SHP77 treated with DMSO at 0.1 percent for 48 hours (cell line): ENCODE measurements around the gene MYO16.

Experiments used
- DNase-seq: peaks from one replicate; lab custom pipeline; 2025; lab: John Stamatoyannopoulos, UW

MYO16 gene

GRCh38 chr13:108663710-108664109 is 34.3 kb downstream of the MYO16 start:
- DNase-seq = no peak

- no peak for DNase-seq
Measured at GRCh38 chr13:108667205-108667604, 37.8 kb downstream of the MYO16 start.

- DNase-seq = no peak
Measured at GRCh38 chr13:108669381-108669780, 40.0 kb downstream of the MYO16 start.

DNA sequence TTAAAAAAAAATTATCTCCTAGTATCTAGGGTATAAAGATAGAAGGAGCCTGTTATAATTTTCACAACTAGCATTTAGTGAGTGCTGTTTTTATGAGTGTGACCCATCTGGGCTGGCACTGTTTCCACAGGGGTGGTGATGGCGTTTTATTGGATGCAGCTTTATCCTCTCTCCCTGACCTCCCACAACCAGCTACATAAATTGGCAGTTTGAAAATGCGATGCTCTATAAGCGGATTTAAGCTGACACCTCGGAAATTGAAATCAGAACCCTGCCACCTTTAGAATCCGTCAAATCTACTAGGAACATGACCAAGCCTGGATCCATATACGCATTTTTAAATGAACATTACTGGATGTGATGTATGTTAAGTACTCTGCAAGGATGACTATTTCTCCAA is 44.9 kb downstream of the MYO16 start:
- DNase-seq = no peak

GRCh38 chr13:108674771-108675170 is 45.4 kb downstream of the MYO16 start:
- DNase-seq = no peak

GRCh38 chr13:108676620-108677019 is 47.2 kb downstream of the MYO16 start:
- no peak for DNase-seq

- DNase-seq = no peak
Measured at GRCh38 chr13:108677806-108678205, 48.4 kb downstream of the MYO16 start.

- DNase-seq = no peak
Measured at GRCh38 chr13:108680011-108680410, 50.6 kb downstream of the MYO16 start.

DNA sequence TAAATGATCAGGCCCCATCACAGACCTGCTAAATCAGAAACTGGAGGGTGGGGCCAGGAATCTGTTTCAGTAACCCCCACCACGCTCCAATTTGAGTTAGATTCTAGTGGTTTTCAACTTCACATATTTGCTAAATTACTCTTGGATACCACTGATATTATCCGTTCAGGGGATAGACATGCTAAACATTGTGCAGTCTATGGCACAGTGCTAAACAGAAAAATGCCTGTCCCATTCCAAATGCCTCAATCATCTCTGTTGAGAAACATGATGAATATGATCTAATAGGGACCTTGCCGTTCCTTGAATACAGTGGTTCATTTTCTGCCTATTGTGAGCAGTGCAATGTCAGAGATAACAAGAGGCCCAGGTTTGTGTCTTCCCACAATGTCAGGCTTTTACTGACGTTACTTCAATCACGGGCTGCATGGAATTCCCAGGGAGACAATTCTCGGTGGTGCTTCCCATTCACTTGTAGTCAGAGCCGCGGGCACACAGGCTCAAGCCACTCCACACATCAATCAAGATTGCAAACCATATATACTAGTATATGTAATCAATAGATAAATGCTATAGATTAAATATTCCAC is 52.7 kb downstream of the MYO16 start:
- DNase-seq = no peak

DNA sequence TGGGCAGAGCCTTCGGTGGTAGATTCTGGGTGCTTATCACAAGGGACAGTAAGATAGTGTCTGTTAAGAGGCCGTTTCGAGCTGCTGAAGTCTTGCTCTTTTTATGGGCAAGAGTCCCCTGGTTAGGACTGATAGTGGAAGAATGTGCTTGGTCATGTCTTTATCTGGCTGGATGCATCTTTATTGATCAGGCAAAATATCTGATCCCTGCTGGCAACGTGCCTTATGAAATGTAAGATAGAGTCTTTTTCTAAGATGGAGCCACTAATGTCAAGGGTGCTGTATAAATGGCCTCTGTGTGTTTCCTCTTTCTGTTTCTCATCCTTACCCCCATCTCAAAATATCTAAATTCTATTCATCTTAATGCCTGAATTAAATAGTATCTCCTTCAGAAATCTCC is 53.3 kb downstream of the MYO16 start:
- DNase-seq = no peak

DNA sequence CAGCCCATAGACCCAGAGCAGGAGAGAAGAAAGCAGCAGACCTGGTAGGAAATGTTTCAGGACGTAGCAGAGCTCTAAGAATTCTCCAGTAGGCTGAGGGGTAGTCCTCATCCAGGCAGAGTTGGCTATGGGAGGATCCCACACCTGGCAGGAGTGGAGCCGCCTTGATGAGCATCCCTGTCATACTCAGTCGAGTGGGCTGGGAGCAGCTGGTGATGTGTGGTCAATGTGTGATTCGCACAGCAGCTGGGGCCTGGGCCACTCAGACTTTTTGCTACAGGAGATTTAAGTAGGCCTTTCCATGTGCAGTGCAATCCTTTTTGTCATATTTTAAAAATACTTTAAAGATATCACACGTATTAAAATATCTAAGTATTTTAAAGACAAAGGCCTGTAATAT is 56.6 kb downstream of the MYO16 start:
- no peak for DNase-seq

- no peak for DNase-seq
Measured at GRCh38 chr13:108690726-108691125, 61.3 kb downstream of the MYO16 start.

GRCh38 chr13:108700422-108701170 is 71.2 kb downstream of the MYO16 start:
- no peak for DNase-seq

GRCh38 chr13:108702171-108702570 is 72.8 kb downstream of the MYO16 start:
- no peak for DNase-seq

DNA sequence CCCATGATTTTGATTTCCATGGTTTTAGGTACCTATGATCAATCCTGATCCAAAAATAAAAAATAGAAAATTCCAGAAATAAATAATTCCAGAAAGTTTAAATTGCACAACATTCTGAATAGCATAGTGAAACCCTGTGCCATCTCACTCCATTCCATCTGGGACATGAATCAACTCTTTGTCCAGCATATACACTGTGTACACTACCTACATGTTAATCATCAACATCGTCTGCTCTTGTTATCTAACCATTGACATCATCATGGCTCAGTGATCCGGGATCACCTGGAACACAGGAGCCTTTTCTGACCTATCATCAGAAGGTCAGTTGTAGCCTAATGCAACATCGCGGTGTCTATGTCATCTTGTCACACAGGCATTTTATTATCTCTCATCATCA is 75.6 kb downstream of the MYO16 start:
- no peak for DNase-seq

DNA sequence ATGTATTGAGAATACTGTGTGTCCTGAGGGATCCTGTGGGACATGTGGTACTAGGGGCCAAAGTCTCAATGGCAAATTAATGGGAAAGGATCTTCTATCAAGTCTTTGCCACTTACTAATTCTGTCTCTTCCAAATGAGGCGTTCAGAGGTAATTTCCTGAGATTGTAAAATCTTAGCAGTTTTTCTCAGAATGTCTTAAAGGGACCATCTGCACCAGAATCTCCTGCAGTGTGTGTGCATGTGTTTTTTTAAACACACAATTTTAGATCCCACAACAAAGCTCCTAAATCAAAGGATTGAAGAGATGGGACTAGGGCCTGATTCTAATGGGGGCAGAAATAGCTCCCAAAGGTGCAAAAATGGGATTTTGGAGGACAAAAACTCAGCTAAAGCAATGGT is 78.2 kb downstream of the MYO16 start:
- no peak for DNase-seq

GRCh38 chr13:108708921-108709320 is 79.5 kb downstream of the MYO16 start:
- DNase-seq = no peak

DNA sequence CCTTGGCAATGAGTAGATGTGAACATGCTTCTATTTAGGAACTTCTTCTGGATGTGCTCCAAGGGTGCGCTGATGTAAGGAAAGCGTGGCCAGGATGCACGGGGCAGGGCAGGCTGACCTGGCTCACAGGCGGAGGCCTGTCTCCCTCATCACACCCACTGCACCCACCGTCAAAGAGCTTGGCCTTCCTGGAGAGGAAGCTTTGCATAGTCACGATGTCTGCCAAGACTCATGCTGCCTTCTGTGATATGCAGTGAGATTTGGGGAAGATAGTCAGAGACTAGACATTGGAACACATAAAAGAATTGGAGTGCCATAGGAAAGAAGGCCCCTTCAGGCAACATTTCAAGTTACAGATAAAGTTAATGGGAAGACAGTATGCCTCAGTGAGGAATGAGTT is 82.0 kb downstream of the MYO16 start:
- DNase-seq = no peak

DNA sequence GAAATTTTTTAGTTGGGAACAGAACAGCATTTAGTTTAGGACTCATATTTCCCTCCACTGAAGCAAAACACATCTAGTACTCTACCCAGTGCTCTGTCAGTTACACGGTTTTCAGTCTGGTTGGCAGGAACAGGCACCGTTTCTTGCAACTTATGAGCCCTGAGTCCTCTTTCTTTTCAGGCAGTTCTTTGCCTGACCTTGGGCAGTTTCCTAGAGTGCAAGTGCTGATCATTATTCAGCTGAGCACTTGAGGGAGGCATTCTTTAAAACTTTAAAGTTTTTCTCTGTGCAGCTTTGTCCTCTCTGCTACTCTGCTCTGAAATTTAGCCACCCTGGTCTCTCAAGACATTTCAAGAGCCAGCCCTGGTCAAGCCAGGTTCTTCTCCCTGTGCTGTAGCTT is 96.1 kb downstream of the MYO16 start:
- no peak for DNase-seq

- DNase-seq = no peak
Measured at GRCh38 chr13:108728370-108728769, 99.0 kb downstream of the MYO16 start.

DNA sequence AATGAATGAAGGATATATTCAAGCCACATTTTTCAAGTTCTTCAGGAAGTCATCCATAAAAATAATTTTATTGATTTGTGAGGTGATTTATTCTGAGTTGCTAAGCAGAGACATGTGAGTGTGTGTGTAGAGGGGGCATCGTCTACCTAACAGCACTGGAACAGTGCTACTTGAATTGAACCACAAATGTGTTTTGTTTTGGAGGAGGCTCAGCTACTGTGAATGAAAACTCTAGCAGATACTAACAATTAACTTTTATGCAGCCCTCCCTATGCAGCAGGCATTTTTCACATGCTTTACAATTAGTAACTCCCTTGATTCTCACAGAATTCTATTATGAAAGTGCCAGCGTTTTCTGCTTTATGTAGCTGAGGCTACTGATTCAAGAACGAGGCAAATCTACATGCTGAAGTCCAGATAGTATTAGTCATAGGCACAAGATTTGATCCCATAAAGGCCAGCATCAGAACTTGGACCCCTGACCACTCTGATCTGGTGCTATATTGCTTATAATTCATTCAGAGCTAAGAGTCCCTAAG is 103.7 kb downstream of the MYO16 start:
- no peak for DNase-seq

GRCh38 chr13:108734676-108735075 is 105.3 kb downstream of the MYO16 start:
- DNase-seq = no peak

DNA sequence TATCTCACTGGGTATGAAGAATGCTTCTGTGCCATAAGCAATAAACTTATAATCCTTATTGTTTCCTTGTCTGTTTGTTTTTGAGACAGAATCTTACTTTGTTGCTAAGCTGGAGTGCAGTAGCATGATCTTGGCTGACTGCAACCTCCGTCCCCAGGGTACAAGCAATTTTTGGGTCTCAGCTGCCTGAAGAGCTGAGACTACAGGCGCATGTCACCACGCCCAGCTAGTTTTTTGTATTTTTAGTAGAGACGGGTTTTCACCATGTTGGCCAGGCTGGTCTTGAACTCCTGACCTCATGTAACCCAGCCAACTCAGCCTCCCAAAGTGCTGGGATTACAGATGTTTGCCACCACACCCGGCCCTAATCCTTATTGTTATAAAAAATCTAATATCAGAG is 112.5 kb downstream of the MYO16 start:
- DNase-seq = no peak
